GM23248 (cell line): ENCODE measurements around the gene KLK7. TPM values are rescaled to one million over a fixed set of nuclear protein-coding genes. Genes with fewer than 3 reads are reported as not detected.

Experiments
- DNase-seq: peaks from one replicate; pipeline ENCODE4 v3.0.0-alpha.2; 2015
- H2AFZ ChIP-seq: fragments of 200-600 bp; sonication (generic); 2 replicates; pipeline ENCODE4 v1.6.1; 2016; ENCODE audit warnings: antibody characterized with exemption
- H3F3A ChIP-seq: fragments of 200-600 bp; sonication (generic); 2 replicates; pipeline ENCODE4 v1.6.1; 2016; ENCODE audit warnings: mild to moderate bottlenecking, antibody characterized with exemption, mixed run types; ENCODE audit not compliant: insufficient read depth
- H3K27ac ChIP-seq: fragments of 200-600 bp; sonication (generic); 2 replicates; pipeline ENCODE4 v1.5.1; 2016; ENCODE audit warnings: mild to moderate bottlenecking
- H3K27me3 ChIP-seq: fragments of 200-600 bp; sonication (generic); replicated peaks from 2 replicates; pipeline ENCODE4 v1.6.1; 2016; ENCODE audit warnings: mild to moderate bottlenecking; ENCODE audit not compliant: insufficient read depth
- H3K36me3 ChIP-seq: fragments of 200-600 bp; sonication (generic); 2 replicates; pipeline ENCODE4 v1.6.1; 2016; ENCODE audit warnings: low read depth, mild to moderate bottlenecking
- H3K4me1 ChIP-seq: fragments of 200-600 bp; sonication (generic); 2 replicates; pipeline ENCODE4 v1.6.1; 2016; ENCODE audit warnings: mild to moderate bottlenecking; ENCODE audit not compliant: insufficient read depth
- H3K4me2 ChIP-seq: fragments of 200-600 bp; sonication (generic); one replicate; pipeline ENCODE4 v1.6.1; 2016; ENCODE audit warnings: mild to moderate bottlenecking; ENCODE audit not compliant: unreplicated experiment
- H3K4me3 ChIP-seq: fragments of 200-600 bp; sonication (generic); 2 replicates; pipeline ENCODE4 v1.5.1; 2016; ENCODE audit warnings: mild to moderate bottlenecking
- H3K79me2 ChIP-seq: fragments of 200-600 bp; sonication (generic); 2 replicates; pipeline ENCODE4 v1.6.1; 2016; ENCODE audit warnings: mild to moderate bottlenecking; ENCODE audit not compliant: insufficient read depth
- H3K9ac ChIP-seq: fragments of 200-600 bp; sonication (generic); 2 replicates; pipeline ENCODE4 v1.6.1; 2016; ENCODE audit warnings: mild to moderate bottlenecking
- H3K9me2 ChIP-seq: fragments of 200-600 bp; sonication (generic); 2 replicates; pipeline ENCODE4 v1.6.1; 2016; ENCODE audit warnings: mixed run types, mild to moderate bottlenecking, moderate library complexity; ENCODE audit not compliant: insufficient read depth
- H3K9me3 ChIP-seq: fragments of 200-600 bp; sonication (generic); one replicate; pipeline ENCODE4 v1.6.1; 2017; ENCODE audit warnings: low read depth
- H4K20me1 ChIP-seq: fragments of 200-600 bp; sonication (generic); 2 replicates; pipeline ENCODE4 v1.6.0; 2016; ENCODE audit not compliant: insufficient read depth
- EZH2 ChIP-seq: fragments of 200-600 bp; sonication (generic); IDR thresholded peaks from 2 replicates; pipeline ENCODE4 v1.6.1; 2018; ENCODE audit warnings: antibody characterized with exemption, mild to moderate bottlenecking; ENCODE audit not compliant: insufficient read depth, poor library complexity, severe bottlenecking
- EZH2phosphoT487 ChIP-seq: fragments of 200-600 bp; sonication (generic); IDR thresholded peaks from 2 replicates; pipeline ENCODE4 v1.6.1; 2018; ENCODE audit warnings: antibody characterized with exemption, moderate library complexity, mild to moderate bottlenecking, low read depth; ENCODE audit not compliant: insufficient read depth
- WGBS, 2 experiments: methylation state at CpG; one replicate each; pipeline ENCODE4 v1.1.6; 2015 to 2017; ENCODE audit warnings: low lambda C conversion rate in 2 of 2, low coverage in 1 of 2; ENCODE audit errors: missing lambda C conversion rate in 2 of 2; 5-methylcytosine and 5-hydroxymethylcytosine counted together
- in situ Hi-C: fragments of 300-500 bp; cut with MboI; formaldehyde crosslinking; loops from 2 replicates; pipeline ENCODE4 v1.15.0; 2020
- polyA plus RNA-seq: library from polyadenylated mRNA; unstranded; fragments of >200 nt; fragmentation: Nextera tagmentation; extraction: Ambion mirVana; gene quantifications from 2 replicates; pipeline ENCODE4 v1.2.1, GENCODE V29; 2016
- total RNA-seq: library from RNA; depleted of rRNA; stranded (reverse); fragments of >200 nt; shearing (Covaris generic); gene quantifications from 2 replicates; pipeline ENCODE4 v1.2.3, GENCODE V29; 2014; rRNA removed

The KLK7 gene
- total and polyA plus RNA-seq, 2 experiments from 2014 or later = not detected

DNA sequence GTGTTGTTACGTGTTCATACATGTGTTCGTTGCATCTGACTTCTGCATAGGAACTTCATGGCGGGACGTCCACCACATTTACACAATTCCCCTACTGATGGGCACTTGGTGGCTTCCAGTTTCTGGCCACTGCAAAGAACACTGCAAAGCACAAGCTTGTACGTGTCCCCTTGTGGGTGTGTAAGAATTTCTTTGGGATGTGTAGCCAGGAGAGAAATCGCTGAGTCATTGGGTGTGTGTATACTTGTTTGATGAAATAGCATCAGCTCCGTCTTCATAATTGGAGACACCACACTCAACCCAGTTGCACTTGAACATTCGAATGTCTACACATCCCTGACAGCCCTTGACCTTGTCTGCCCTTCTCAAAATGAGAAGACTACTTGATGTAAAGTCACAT is 50.1 kb downstream of the KLK7 start:
- no peaks in the 10 kb centered on the region for H3K36me3 ChIP-seq
- H2AFZ ChIP-seq = peak overlapping the region; percentile 39; the same call in 1 of the 2 replicates
- H3K4me3 ChIP-seq = no peak overlapping the region
- H3F3A ChIP-seq = no peaks in the 10 kb centered on the region
- H3K9me2 ChIP-seq = no peaks in the 10 kb centered on the region
- H4K20me1 ChIP-seq = no peaks in the 10 kb centered on the region
- no peaks in the 10 kb centered on the region for H3K4me1 ChIP-seq
- no peak overlapping the region for H3K4me2 ChIP-seq
- H3K9me3 ChIP-seq = no peaks in the 10 kb centered on the region
- no peak overlapping the region for H3K27ac ChIP-seq
- TF ChIP-seq EZH2phosphoT487 = no peak
- TF ChIP-seq EZH2 = no peak
- peak; percentile 68 for DNase-seq
- H3K9ac ChIP-seq = no peak overlapping the region
- peaks cover 11% of the 10 kb centered on the region; the same call in 1 of the 2 replicates for H3K27me3 ChIP-seq
- WGBS, 2 experiments = 37 to 38% methylated on average over 8 of the region's 8 CpGs
- no peaks in the 10 kb centered on the region for H3K79me2 ChIP-seq
- in situ Hi-C loops = no loop called here

DNA sequence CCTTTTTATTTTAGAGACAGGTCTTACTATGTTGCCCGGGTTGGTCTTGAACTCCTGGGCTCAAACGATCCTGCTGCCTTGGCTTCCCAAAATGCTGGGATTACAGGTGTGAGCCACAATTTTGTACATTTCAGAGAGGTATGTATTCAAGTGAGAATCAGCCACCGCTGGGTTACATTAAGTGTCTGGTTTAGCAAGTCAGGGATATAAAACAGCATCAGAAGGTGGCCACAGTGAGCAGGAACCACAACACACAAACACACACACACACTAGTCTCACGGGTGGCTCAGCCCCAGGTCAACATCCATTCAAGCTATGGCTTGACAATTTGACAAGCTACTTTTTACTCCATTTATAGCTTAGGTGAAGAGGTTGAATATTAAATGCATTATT is 51.0 kb downstream of the KLK7 start:
- DNase-seq = no peak
- H3F3A ChIP-seq = no peaks in the 10 kb centered on the region
- H3K9me3 ChIP-seq = no peaks in the 10 kb centered on the region
- H4K20me1 ChIP-seq = no peaks in the 10 kb centered on the region
- no peak overlapping the region for H3K9ac ChIP-seq
- no peak overlapping the region for H3K27ac ChIP-seq
- no peak overlapping the region for H3K4me2 ChIP-seq
- no peak overlapping the region for H2AFZ ChIP-seq
- H3K9me2 ChIP-seq = no peaks in the 10 kb centered on the region
- H3K27me3 ChIP-seq = peaks cover 18% of the 10 kb centered on the region
- no peak overlapping the region for H3K4me3 ChIP-seq
- H3K4me1 ChIP-seq = no peaks in the 10 kb centered on the region
- H3K36me3 ChIP-seq = no peaks in the 10 kb centered on the region
- 22 to 38% methylated on average over 4 of the region's 4 CpGs for WGBS, 2 experiments
- in situ Hi-C loops = no loop called here
- no peaks in the 10 kb centered on the region for H3K79me2 ChIP-seq
- TF ChIP-seq EZH2 (no peak), EZH2phosphoT487 (no peak)

DNA sequence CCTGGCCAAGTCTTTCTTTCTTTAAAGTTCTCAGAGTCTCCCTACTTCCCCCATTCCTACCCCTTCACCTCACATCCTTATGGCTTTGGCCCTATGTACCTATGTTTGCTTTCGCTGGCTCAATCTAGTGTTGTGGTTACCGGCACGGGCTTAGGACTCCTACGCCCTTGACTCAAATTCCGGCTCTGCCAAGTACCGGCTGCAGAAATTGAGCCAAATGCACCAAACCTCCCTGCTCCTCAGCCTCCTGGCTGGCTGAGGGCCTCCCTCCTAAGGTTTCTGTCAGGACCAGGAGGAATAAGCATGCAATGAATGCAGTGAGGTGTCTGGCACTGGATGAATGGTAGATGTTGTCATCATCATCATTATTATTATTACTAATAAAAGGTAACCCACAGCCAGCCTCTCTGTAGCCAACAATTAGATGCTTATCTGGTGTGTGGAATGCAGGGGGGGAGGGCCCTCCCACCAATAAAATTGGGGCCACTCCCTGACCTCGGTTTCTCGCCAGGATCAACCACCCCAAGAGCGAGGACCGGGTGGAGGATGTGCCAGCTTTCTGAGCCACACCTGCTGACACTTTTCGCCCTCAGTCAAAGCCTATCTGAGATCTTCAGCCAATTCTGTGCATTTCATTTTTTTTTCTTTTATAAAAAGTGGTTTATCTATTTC is 51.6 kb downstream of the KLK7 start:
- Histone ChIP-seq H3K9me2 (no peaks in the 10 kb centered on the region), H3F3A (no peaks in the 10 kb centered on the region), H3K27me3 (peaks cover 19% of the 10 kb centered on the region), H4K20me1 (no peaks in the 10 kb centered on the region), H3K9ac (no peak overlapping the region), H3K4me3 (no peak overlapping the region), H3K27ac (no peak overlapping the region), H2AFZ (no peak overlapping the region), H3K79me2 (no peaks in the 10 kb centered on the region), H3K4me2 (no peak overlapping the region), H3K36me3 (no peaks in the 10 kb centered on the region), H3K4me1 (no peaks in the 10 kb centered on the region), H3K9me3 (no peaks in the 10 kb centered on the region)
- WGBS, 2 experiments = 73 to 76% methylated on average over 11 of the region's 11 CpGs
- no peak for DNase-seq
- in situ Hi-C loops = no loop called here
- TF ChIP-seq EZH2phosphoT487 = no peak
- TF ChIP-seq EZH2 = no peak

DNA sequence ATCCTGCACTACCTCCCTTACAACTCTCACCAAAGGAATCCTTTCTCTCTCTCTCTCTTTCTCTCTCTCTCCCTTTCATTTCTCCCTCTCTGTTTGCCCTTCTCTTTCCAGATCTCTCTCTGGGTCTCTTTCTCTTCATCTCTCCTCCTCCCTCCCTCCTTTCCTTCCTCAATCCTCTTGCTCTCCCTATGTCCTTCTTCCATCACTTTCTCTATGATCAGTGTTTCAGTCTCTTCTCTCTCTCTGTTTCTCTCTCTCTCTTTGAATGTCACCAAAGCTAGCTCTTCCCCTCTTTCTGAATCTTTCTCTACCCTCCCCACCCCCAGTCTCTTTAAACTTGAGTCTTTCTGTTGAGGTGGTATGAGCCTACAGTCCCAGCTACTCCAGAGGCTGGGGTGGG is 52.7 kb downstream of the KLK7 start:
- Histone ChIP-seq H3K4me1 (no peaks in the 10 kb centered on the region), H3F3A (no peaks in the 10 kb centered on the region), H3K79me2 (no peaks in the 10 kb centered on the region), H3K9me2 (no peaks in the 10 kb centered on the region), H3K9ac (no peak overlapping the region), H4K20me1 (no peaks in the 10 kb centered on the region), H3K36me3 (no peaks in the 10 kb centered on the region), H2AFZ (no peak overlapping the region), H3K9me3 (no peaks in the 10 kb centered on the region), H3K27ac (no peak overlapping the region), H3K4me3 (no peak overlapping the region), H3K27me3 (peaks cover 19% of the 10 kb centered on the region), H3K4me2 (no peak overlapping the region)
- in situ Hi-C loops = no loop called here
- DNase-seq = no peak
- TF ChIP-seq EZH2phosphoT487 (no peak), EZH2 (no peak)

DNA sequence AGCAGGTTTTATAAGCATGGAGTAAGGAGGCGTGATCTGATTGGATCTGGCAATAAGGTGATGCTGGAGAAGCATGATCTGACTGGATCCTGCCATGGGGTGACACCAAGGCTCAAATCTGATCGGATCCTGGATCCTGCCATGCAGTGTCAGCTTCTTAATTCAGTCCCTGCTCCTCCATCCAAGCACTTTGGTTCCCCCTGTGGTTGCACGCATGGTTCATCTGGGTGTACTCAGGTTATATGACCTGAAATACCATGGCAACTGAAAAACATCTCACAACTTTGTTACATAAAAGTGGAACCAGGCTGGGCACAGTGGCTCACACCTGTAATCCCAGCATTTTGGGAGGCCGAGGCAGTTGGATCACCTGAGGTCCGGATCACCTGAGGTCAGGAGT is 54.9 kb downstream of the KLK7 start:
- Histone ChIP-seq H3K79me2 (no peaks in the 10 kb centered on the region), H3K4me2 (no peak overlapping the region), H3F3A (no peaks in the 10 kb centered on the region), H3K36me3 (no peaks in the 10 kb centered on the region), H3K9me2 (no peaks in the 10 kb centered on the region), H2AFZ (no peak overlapping the region), H3K4me3 (no peak overlapping the region), H3K27ac (no peak overlapping the region), H3K9ac (no peak overlapping the region), H3K4me1 (no peaks in the 10 kb centered on the region), H3K9me3 (no peaks in the 10 kb centered on the region), H3K27me3 (peaks cover 29% of the 10 kb centered on the region), H4K20me1 (no peaks in the 10 kb centered on the region)
- TF ChIP-seq EZH2 (no peak), EZH2phosphoT487 (no peak)
- 10 to 21% methylated on average over 5 of the region's 5 CpGs for WGBS, 2 experiments
- in situ Hi-C loops = no loop called here
- DNase-seq = no peak

Other genes starting within 250 kb of the KLK7 start
- gene GPR32, start 213.5 kb downstream of the KLK7 start, total RNA-seq = not detected in 2 replicates
- not detected in 2 replicates for gene GPR32, start 213.5 kb downstream of the KLK7 start, polyA plus RNA-seq
- gene ACP4, start 193.5 kb downstream of the KLK7 start, total RNA-seq = not detected in 2 replicates
- gene ACP4, start 193.5 kb downstream of the KLK7 start, polyA plus RNA-seq = not detected in 2 replicates
- gene KLK1, start 160.1 kb downstream of the KLK7 start, total RNA-seq = not detected in 2 replicates
- not detected in 2 replicates for gene KLK1, start 160.1 kb downstream of the KLK7 start, polyA plus RNA-seq
- not detected in 2 replicates for gene KLK15, start 150.3 kb downstream of the KLK7 start, total RNA-seq
- not detected in 2 replicates for gene KLK15, start 150.3 kb downstream of the KLK7 start, polyA plus RNA-seq
- not detected in 2 replicates for gene KLK3, start 129.0 kb downstream of the KLK7 start, total RNA-seq
- gene KLK3, start 129.0 kb downstream of the KLK7 start, polyA plus RNA-seq = not detected in 2 replicates
- gene KLK2, start 110.5 kb downstream of the KLK7 start, total RNA-seq = not detected in 2 replicates
- not detected in 2 replicates for gene KLK2, start 110.5 kb downstream of the KLK7 start, polyA plus RNA-seq
- not detected in 2 replicates for gene KLK4, start 72.5 kb downstream of the KLK7 start, total RNA-seq
- not detected in 2 replicates for gene KLK4, start 72.5 kb downstream of the KLK7 start, polyA plus RNA-seq
- not detected in 2 replicates for gene KLK5, start 30.9 kb downstream of the KLK7 start, total RNA-seq
- gene KLK5, start 30.9 kb downstream of the KLK7 start, polyA plus RNA-seq = 0.23 TPM in 1 of 2 replicates, not detected in the other
- gene KLK6, start 14.3 kb downstream of the KLK7 start, total RNA-seq = not detected in 2 replicates
- not detected in 2 replicates for gene KLK6, start 14.3 kb downstream of the KLK7 start, polyA plus RNA-seq
- not detected in 2 replicates for gene KLK8, start 17.7 kb upstream of the KLK7 start, total RNA-seq
- gene KLK8, start 17.7 kb upstream of the KLK7 start, polyA plus RNA-seq = not detected in 2 replicates
- gene KLK10, start 35.8 kb upstream of the KLK7 start, total RNA-seq = not detected in 2 replicates
- gene KLK10, start 35.8 kb upstream of the KLK7 start, polyA plus RNA-seq = not detected in 2 replicates
- not detected in 2 replicates for gene KLK11, start 42.7 kb upstream of the KLK7 start, total RNA-seq
- gene KLK11, start 42.7 kb upstream of the KLK7 start, polyA plus RNA-seq = not detected in 2 replicates
- not detected in 2 replicates for gene KLK12, start 51.1 kb upstream of the KLK7 start, total RNA-seq
- gene KLK12, start 51.1 kb upstream of the KLK7 start, polyA plus RNA-seq = not detected in 2 replicates
- gene KLK13, start 81.2 kb upstream of the KLK7 start, total RNA-seq = not detected in 2 replicates
- gene KLK13, start 81.2 kb upstream of the KLK7 start, polyA plus RNA-seq = 0.25 TPM in 1 of 2 replicates, not detected in the other
- not detected in 2 replicates for gene KLK14, start 99.0 kb upstream of the KLK7 start, total RNA-seq
- not detected in 2 replicates for gene KLK14, start 99.0 kb upstream of the KLK7 start, polyA plus RNA-seq
- 9.0 and 11.3 TPM in 2 replicates for gene CTU1, start 124.5 kb upstream of the KLK7 start, total RNA-seq
- 4.2 and 4.4 TPM in 2 replicates for gene CTU1, start 124.5 kb upstream of the KLK7 start, polyA plus RNA-seq
- gene SIGLEC9, start 141.0 kb upstream of the KLK7 start, total RNA-seq = not detected in 2 replicates
- not detected in 2 replicates for gene SIGLEC9, start 141.0 kb upstream of the KLK7 start, polyA plus RNA-seq
- not detected in 2 replicates for gene SIGLEC7, start 158.4 kb upstream of the KLK7 start, total RNA-seq
- not detected in 2 replicates for gene SIGLEC7, start 158.4 kb upstream of the KLK7 start, polyA plus RNA-seq
- gene CD33, start 241.2 kb upstream of the KLK7 start, total RNA-seq = not detected in 2 replicates
- 0.30 TPM in 1 of 2 replicates, not detected in the other for gene CD33, start 241.2 kb upstream of the KLK7 start, polyA plus RNA-seq